ENCODE measurements around the gene RHEBL1.
"Not testable (repeated sequence)": the region's sequence is repeated elsewhere in the genome, so short reads cannot be mapped to it uniquely, and the experiment has no call there.

RHEBL1 gene

GRCh38 chr12:49089821-49090773 lies 20.3 kb upstream of the RHEBL1 start:
- FAIRE-seq (no peak), DNase-seq (ENCODE audit: low spot score) (no peak)

- FAIRE-seq (no peak), DNase-seq (ENCODE audit: low spot score) (no peak)
Observed at GRCh38 chr12:49088932-49089330, 19.2 kb upstream of the RHEBL1 start.

- DNase-seq (ENCODE audit: low spot score) (peak; percentile 89), FAIRE-seq (peak; percentile 50)
Observed at GRCh38 chr12:49088150-49088931, 18.6 kb upstream of the RHEBL1 start.

GRCh38 chr12:49086116-49086515 lies 16.3 kb upstream of the RHEBL1 start:
- FAIRE-seq (no peak), DNase-seq (ENCODE audit: low spot score) (no peak)

GRCh38 chr12:49084438-49084837 lies 14.7 kb upstream of the RHEBL1 start:
- no peak for DNase-seq (ENCODE audit: low spot score)
- no peak for FAIRE-seq

GRCh38 chr12:49079793-49080192 lies 10.0 kb upstream of the RHEBL1 start:
- no peak for FAIRE-seq
- no peak for DNase-seq (ENCODE audit: low spot score)

- no peak for DNase-seq (ENCODE audit: low spot score)
- FAIRE-seq = no peak
Observed at GRCh38 chr12:49070971-49071370, 1.2 kb upstream of the RHEBL1 start.

- DNase-seq (ENCODE audit: low spot score) (no peak), FAIRE-seq (no peak)
Observed at GRCh38 chr12:49068879-49069506, 786 bp downstream of the RHEBL1 start.

- DNase-seq (ENCODE audit: low spot score) (no peak), FAIRE-seq (no peak)
Observed at GRCh38 chr12:49066120-49066519, 3.7 kb downstream of the RHEBL1 start.

GRCh38 chr12:49064767-49065152 lies 5.0 kb downstream of the RHEBL1 start:
- FAIRE-seq (no peak), DNase-seq (ENCODE audit: low spot score) (no peak)

GRCh38 chr12:49061916-49062315 lies 7.9 kb downstream of the RHEBL1 start:
- not testable (repeated sequence) for FAIRE-seq; DNase-seq (ENCODE audit: low spot score)

GRCh38 chr12:49061157-49061650 lies 8.6 kb downstream of the RHEBL1 start:
- DNase-seq (ENCODE audit: low spot score) = no peak
- no peak for FAIRE-seq

- FAIRE-seq (no peak), DNase-seq (ENCODE audit: low spot score) (peak; percentile 74)
Observed at GRCh38 chr12:49060237-49061156, 9.3 kb downstream of the RHEBL1 start, which contains the start of gene KMT2D. KMT2D (minus strand) TSS chr12:49060794; CDS start chr12:49055324, 5,470 bp downstream.

GRCh38 chr12:49059299-49060171 lies 10.2 kb downstream of the RHEBL1 start:
- DNase-seq (ENCODE audit: low spot score) (no peak), FAIRE-seq (no peak)

- FAIRE-seq (no peak), DNase-seq (ENCODE audit: low spot score) (no peak)
Observed at GRCh38 chr12:49059045-49059298, 10.8 kb downstream of the RHEBL1 start.

- DNase-seq (ENCODE audit: low spot score) (no peak), FAIRE-seq (no peak)
Observed at GRCh38 chr12:49058366-49059044, 11.3 kb downstream of the RHEBL1 start.

- FAIRE-seq (no peak), DNase-seq (ENCODE audit: low spot score) (no peak)
Observed at GRCh38 chr12:49057888-49058287, 11.9 kb downstream of the RHEBL1 start.

GRCh38 chr12:49055978-49056754 lies 13.6 kb downstream of the RHEBL1 start:
- DNase-seq (ENCODE audit: low spot score) (peak; percentile 45), FAIRE-seq (no peak)

Data from RCC 7860 (cell line).